ENCODE measurements around the gene SLC22A31.
A peak's percentile ranks its signal among the peaks of the same experiment; 100 is the strongest.

DNA sequence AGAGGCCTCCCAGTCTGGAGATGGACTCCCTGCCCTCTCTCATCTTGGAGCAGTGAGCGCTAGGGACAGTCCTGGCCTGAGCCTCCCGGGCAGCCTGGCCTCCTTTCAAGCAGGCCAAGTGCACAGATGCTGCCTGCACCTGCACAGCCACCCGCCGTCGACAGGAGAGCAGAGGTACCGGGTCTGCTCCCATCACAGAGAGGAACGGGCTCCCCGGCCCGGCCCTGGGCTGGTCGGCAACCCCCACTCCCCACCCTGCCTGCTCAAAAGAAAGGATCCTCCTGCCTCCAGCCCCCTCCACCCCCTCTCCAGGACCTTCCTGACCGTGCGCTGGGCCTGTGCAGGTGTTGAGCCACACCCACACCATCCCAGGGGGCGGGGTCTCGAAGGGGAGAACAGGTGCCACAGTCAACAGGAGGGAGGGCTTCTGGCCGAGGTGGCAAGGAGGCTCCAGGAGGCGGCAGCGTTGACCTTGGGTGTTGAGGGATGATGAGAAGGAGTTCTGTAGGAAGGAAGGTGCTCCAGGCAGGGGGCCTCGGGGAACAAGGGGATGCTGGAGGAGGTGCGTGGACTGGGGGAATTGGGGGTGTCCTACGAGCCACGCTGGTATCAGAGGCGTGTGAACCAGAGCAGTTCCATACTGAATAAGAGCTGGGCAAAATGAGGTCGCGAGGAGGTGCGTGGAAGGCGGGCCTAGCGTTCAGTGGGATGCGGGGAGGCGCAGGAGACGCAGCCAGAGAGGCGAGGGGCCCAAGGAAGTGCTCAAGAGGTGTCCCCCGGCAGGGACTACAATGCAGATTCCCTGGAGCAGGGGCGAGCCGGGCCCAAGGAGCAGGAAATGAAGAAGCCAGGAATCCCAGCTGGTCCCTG, 29.8 kb downstream of the SLC22A31 start:
- TF ChIP-seq EZH2 (IDR thresholded peaks at IDR 0.05; ENCODE audit: borderline replicate concordance, low read length) = no peak
- TF ChIP-seq, protein P1, sequence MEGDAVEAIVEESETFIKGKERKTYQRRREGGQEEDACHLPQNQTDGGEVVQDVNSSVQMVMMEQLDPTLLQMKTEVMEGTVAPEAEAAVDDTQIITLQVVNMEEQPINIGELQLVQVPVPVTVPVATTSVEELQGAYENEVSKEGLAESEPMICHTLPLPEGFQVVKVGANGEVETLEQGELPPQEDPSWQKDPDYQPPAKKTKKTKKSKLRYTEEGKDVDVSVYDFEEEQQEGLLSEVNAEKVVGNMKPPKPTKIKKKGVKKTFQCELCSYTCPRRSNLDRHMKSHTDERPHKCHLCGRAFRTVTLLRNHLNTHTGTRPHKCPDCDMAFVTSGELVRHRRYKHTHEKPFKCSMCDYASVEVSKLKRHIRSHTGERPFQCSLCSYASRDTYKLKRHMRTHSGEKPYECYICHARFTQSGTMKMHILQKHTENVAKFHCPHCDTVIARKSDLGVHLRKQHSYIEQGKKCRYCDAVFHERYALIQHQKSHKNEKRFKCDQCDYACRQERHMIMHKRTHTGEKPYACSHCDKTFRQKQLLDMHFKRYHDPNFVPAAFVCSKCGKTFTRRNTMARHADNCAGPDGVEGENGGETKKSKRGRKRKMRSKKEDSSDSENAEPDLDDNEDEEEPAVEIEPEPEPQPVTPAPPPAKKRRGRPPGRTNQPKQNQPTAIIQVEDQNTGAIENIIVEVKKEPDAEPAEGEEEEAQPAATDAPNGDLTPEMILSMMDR (IDR thresholded peaks at IDR 0.05; ENCODE audit: low read length) = peak; percentile 19; the same call in 1 of the 2 replicates

Data from OCI-LY1 (cell line).